Activated T-cell treated with anti-CD3 and anti-CD28 coated beads for 4 hours (primary cell): Measurements from ENCODE around the gene DDX54.
A peak's percentile ranks its signal among the peaks of the same experiment; 100 is the strongest.
"Not testable (repeated sequence)": the region's sequence is repeated elsewhere in the genome, so short reads cannot be mapped to it uniquely, and the experiment has no call there.

Source experiments
- DNase-seq: peaks from one replicate; pipeline ENCODE4 v3.0.0-alpha.2; 2020

DDX54 gene

GRCh38 chr12:113161415-113162016 is 23.8 kb downstream of the DDX54 start:
- no peak for DNase-seq

- DNase-seq = no peak
Measured at GRCh38 chr12:113159937-113160336, 25.3 kb downstream of the DDX54 start.

GRCh38 chr12:113158439-113159203 is 26.7 kb downstream of the DDX54 start:
- DNase-seq = no peak

GRCh38 chr12:113157218-113157859 is 27.9 kb downstream of the DDX54 start:
- no peak for DNase-seq

- no peak for DNase-seq
Measured at GRCh38 chr12:113155646-113156045, 29.6 kb downstream of the DDX54 start.

- DNase-seq = no peak
Measured at GRCh38 chr12:113155060-113155459, 30.2 kb downstream of the DDX54 start.

GRCh38 chr12:113154351-113154973 is 30.8 kb downstream of the DDX54 start:
- DNase-seq = no peak

GRCh38 chr12:113152835-113153814 is 32.2 kb downstream of the DDX54 start:
- DNase-seq = peak; percentile 49

- no peak for DNase-seq
Measured at GRCh38 chr12:113152196-113152834, 33.0 kb downstream of the DDX54 start.

- no peak for DNase-seq
Measured at GRCh38 chr12:113151655-113152054, 33.6 kb downstream of the DDX54 start.

- no peak for DNase-seq
Measured at GRCh38 chr12:113149361-113150150, 35.7 kb downstream of the DDX54 start, which contains the start of gene CFAP73. TSS of gene CFAP73 (plus strand) at chr12:113149724. CDS start at chr12:113149858, 134 bp downstream.

- DNase-seq = no peak
Measured at GRCh38 chr12:113146999-113147398, 38.3 kb downstream of the DDX54 start.

GRCh38 chr12:113145720-113146551 is 39.3 kb downstream of the DDX54 start:
- DNase-seq = no peak

GRCh38 chr12:113144806-113145205 is 40.5 kb downstream of the DDX54 start:
- no peak for DNase-seq

- no peak for DNase-seq
Measured at GRCh38 chr12:113143959-113144358, 41.3 kb downstream of the DDX54 start.

- DNase-seq = no peak
Measured at GRCh38 chr12:113142886-113143332, 42.4 kb downstream of the DDX54 start.

GRCh38 chr12:113142173-113142885 is 42.9 kb downstream of the DDX54 start:
- DNase-seq = no peak

GRCh38 chr12:113141716-113142115 is 43.6 kb downstream of the DDX54 start:
- not testable (repeated sequence) for DNase-seq

GRCh38 chr12:113140706-113141105 is 44.6 kb downstream of the DDX54 start:
- no peak for DNase-seq
